Right hindlimb (tissue), 1 donor: ENCODE data around the gene PSME2.

Experiments used
- DNase-seq: peaks from one replicate; pipeline ENCODE4 v3.0.0-alpha.2; 2018

The PSME2 gene

DNA sequence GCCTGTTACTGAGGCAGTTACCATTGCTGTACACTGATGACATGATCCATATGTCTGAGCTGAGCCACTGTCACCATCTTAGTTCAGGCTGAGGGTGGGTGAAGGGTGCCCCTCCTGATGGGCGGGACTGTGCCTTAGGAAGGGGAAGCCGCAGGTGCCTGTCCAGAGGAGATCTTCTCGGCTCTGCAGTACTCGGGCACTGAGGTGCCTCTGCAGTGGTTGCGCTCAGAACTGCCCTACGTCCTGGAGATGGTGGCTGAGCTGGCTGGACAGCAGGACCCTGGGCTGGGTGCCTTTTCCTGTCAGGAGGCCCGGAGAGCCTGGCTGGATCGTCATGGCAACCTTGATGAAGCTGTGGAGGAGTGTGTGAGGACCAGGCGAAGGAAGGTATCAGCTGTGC is 4.6 kb upstream of the PSME2 start:
- DNase-seq: no peak

DNA sequence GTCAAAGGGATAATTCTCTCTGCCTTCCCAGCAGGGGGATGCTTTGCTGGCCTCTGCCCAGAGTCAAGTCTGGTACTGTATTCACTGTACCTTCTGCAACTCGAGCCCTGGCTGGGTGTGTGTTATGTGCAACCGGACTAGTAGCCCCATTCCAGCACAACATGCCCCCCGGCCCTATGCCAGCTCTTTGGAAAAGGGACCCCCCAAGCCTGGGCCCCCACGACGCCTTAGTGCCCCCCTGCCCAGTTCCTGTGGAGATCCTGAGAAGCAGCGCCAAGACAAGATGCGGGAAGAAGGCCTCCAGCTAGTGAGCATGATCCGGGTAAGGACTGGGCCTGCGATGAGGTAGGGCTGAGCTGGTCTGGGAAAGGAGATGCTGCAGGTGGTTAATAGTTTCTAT is 4.2 kb upstream of the PSME2 start:
- DNase-seq: no peak

DNA sequence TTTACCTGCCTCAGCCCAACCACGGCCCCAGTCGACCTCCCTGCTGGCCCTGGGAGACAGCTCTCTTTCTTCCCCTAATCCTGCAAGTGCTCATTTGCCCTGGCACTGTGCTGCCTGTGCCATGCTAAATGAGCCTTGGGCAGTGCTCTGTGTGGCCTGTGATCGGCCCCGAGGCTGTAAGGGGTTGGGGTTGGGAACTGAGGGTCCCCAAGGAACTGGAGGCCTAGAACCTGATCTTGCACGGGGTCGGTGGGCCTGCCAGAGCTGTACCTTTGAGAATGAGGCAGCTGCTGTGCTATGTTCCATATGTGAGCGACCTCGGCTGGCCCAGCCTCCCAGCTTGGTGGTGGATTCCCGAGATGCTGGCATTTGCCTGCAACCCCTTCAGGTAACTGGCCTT is 3.7 kb upstream of the PSME2 start:
- no peak for DNase-seq

DNA sequence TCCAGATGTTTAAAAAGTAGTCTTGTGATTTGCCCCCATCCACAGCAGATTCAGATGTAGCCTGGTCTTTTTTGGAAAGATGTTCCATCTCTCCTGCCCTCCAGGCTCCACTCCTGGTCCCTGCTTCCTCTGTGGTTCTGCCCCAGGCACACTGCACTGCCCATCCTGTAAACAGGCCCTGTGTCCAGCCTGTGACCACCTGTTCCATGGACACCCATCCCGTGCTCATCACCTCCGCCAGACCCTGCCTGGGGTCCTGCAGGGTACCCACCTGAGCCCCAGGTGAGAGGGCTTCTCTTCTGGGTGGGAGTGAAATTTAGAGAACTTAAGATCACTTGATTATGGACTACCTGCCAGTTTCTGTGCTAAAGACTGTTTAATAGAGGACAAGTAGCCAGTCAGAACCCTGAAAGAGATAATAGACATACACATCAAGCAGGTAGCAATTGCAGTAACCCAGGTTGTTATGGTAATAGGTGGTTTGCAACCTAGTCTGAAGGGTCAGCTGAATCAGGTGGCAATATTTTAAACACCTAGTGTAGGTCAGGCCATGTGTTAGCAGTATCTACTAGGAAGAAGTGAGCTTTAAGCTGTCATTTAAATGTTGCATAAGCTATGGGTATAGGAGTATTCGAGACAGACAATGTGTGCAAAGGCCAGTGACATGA is 3.0 kb upstream of the PSME2 start:
- no peak for DNase-seq

DNA sequence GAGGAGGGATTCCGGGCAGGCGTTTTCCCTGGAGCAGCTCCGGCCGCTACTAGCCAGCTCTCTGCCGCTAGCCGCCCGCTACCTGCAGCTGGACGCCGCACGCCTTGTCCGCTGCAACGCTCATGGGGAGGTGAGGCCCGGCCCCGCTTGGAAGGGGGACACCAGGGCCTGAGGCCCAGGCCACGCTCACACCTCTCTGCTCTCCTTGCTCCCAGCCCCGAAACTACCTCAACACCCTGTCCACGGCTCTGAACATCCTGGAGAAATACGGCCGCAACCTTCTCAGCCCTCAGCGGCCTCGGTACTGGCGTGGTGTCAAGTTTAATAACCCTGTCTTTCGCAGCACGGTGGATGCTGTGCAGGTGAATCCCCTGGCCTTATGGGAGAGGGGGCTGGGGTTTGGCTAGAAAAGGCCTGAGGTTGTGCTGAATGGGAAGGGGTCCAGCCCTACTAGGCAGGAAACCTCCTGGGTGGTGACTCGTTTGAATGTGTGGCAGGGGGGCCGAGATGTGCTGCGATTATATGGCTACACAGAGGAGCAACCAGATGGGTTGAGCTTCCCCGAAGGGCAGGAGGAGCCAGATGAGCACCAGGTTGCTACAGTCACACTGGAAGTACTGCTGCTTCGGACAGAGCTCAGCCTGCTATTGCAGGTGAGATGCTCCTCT is 1.5 kb upstream of the PSME2 start:
- DNase-seq: no peak

DNA sequence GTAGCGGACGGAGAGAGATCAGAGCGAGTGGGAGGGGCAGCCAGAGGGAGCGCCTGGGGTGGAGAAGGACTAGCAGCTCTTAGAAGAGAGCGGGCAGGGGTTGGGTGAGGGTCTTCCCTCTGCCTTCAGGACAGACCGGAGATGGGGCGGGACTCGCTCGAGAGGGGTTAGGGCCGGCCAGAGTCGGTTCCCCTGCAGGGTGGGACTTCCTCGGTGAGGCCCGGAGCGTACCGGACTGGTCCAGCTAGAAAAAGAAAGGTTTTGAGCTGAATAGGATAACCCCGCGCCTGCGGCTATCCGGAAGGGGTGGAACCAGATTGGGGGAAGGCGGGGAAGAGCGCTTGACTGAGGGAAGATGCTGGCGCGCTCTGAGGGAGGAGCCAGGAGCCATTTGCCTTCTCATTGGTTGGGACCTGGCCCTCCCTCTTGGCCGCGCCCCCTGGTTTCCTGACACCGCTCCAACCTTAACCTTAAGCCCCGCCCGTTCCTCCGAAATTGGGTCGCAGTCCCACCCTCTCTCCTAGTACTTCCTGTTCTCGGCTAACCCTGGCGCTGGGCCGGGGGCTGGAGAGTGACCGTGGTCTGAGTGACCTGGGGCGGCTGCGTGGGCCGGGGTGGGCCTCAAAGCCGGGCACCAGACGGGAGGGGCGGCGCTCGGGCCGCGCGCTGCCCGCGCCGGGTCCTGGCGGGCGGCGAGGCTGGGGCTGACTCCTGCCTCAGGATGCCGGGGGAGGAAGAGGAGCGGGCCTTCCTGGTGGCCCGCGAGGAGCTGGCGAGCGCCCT is 759 bp upstream of the PSME2 start, which contains the start of gene RNF31:
Gene RNF31, plus strand, starts transcription at position 521 of the 783 bp plus-strand sequence. Its CDS starts 201 bp downstream, at position 722.
- peak; percentile 98 for DNase-seq

DNA sequence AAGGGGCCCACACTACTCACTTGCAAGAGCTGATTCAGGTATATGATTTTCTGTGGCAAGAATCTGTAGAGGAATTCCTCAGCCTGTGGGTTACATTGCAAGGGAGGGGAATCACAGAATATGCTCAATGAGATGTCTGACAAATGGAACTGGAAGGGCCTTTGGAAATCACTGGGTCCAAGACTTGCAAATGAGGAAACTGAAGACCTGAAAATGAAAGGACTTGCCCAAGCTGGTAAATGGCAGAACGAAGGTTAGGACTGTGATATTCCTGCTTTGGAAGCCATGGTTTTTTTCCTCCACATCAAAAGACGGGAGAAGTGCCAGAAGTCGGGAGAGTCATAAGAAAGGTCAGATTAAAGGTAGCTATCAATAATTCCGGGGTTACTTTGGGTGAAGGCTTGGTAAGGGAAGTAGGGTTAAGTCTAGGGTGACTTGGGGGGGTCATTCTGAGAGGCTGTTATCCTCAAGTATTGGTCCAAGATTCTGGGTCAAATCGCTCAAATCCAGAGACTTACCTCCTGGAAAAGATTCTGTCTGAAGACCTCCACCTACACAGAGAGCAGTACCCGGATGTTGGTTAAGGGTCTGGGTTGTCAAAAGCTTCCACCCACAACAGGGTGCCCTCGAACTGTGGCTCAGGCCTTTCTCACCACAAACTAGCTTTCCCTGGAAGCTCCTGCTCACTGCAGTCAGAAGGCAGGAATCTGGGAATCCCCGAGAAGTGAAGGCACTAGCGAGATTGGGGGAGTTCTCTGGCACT is 539 bp downstream of the PSME2 start:
- DNase-seq: no peak

DNA sequence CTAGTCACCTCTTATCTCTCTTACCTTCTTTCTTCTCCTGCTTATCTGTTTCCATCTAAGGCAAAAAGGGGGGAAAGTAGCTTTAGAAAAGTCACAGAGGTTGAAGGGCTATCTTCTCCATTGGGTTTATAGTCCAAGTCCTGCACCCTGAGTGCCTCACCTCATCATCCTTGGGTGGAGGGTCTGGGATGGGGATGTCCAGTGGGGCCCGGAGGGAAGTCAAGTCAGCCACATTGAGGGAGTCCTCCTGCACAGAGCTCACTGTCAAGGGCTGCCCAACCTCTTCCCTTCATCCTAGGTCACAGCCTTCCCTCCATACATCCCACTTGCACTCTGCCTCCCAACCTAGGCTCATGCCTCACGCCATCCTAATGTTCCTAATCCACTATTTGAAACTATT is 1.2 kb downstream of the PSME2 start:
- no peak for DNase-seq

DNA sequence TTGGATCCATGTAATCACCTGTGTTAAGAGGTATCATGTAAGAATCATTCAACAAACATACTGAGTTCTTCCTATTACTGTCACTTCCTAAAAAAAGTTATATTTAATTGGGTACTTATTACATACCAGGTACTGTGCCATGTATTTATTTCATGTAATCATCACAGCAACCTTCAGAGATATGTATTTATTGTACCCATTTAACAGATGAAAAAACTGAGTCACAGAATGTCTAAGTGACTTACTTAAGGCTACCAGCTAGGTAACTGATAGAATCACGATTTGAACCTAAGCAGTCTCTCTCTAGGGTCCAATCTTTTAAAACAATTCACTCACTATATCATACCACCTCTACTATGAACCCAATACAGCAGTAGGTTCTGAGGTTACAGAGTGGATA is 2.0 kb downstream of the PSME2 start:
- no peak for DNase-seq

DNA sequence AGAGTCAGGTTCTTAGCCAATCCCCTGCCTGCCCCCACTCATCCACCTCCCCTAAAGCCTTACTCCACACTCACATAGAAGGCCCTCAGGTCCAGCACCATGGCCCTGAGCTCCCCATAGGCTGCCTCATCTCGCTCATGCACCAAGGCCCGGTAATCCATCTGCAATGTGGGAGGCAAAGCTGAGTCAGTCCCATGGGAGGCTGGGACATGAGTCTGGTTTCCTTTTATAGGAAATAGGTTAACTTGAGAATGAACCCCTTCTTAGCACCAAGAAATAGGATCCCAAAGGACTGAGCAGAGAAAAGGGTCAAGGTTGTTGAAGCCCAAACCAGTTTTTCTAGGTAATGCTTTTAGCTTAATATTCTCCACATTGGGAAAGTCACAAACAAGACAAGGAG is 2.9 kb downstream of the PSME2 start:
- DNase-seq: no peak

DNA sequence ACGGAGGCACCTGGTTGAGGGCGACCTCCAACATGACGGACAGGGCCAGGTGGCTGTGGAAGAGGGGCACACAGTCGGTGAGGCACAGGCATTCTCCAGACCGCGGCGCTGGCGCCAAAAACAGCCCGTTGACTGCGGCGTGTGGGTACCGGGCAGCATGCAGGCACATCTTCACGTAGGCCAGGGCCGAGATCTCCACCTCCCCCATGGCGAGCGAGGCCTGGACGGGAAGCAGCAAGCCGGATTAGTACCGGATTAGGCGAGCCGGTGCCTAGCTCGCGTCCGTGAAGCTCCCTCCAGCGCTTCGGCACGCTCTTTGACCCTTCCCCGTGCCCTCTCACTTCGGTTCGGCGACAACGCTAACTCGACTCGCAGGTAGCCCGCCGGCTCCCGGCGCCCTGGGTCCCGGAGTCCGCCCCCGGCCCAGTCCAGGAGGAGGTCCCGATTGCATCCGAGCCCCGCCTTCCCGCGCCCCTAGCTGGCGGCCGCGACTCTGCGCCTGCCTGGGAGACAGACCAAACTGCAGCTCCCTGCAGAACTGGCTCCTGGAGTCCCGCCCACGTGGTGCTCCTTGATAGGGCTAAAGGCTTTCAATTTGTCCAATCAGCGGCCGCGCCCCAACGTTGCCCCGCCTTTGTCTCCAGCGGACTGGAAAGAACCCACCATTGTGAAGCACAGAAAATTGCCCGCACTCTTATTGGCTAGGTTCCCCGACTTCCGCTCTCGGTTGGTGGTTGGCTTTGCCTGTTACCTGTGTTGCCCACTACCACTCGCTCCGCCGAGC is 5.1 kb downstream of the PSME2 start, which contains the start of gene EMC9:
Gene EMC9, minus strand, starts transcription at position 495 of the 784 bp plus-strand sequence. Its CDS starts 287 bp downstream, at position 208.
- peak; percentile 100 for DNase-seq

DNA sequence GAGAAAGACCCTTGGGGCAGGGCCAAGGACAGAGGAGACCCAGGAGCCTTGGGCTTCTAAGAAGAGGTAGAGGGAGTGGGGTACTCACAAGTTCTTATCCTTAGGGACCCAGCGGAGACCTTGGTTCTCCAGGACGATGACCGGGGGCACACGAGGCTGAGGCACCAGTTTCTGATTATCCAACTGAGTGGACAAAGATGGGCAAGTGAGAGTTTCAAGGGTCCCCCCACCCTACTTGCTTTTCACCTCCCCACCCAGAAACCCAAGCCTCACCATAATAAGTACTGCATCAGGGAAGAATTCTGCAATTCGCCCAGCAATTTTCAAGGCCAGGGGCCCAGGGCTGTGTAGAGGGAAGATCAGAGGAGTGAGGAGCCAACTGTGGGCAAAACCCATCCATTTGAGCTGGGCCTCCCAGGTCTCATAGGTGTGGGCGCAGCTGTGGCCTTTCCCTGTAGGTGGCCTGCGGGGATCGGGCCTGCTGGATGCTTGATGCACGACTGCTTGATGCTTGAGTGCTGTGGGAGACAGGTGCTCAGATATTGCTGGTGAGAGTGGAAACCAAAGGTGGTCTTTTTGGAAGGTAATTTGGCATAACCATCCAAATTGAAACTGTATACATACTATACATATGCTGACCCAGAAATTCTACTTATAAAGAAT is 7.0 kb downstream of the PSME2 start:
- no peak for DNase-seq

DNA sequence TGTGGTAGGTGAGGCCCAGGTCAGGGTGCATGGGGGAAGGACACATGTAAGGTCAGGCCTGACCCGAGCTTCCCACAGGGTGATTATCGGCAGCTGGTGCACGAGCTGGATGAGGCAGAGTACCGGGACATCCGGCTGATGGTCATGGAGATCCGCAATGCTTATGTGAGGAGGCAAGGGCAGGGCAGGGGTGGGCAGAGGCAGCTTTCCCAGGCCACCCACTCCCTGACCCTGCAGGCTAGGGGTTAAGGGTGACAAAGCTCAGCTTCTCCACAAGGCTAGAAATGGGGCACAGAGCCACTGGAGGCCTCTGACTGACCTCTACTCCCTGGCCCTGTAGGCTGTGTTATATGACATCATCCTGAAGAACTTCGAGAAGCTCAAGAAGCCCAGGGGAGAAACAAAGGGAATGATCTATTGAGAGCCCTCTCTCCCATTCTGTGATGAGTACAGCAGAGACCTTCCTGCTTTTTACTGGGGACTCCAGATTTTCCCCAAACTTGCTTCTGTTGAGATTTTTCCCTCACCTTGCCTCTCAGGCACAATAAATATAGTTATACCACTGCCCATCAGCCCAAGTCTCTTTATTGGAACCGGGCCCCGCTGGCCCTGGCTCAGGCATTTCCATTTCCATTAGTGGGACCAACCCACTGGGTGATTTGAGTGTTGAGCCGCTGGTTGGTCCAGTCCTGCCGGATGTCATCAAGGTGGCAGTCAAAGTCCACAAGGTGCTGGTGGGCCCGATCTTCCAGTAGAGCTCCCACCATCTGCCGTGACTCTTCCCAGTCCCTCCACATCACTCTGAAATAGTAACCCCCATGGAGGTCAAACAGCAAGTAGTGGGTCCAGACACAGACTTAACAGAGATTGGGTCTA is 7.8 kb downstream of the PSME2 start:
- DNase-seq: no peak

DNA sequence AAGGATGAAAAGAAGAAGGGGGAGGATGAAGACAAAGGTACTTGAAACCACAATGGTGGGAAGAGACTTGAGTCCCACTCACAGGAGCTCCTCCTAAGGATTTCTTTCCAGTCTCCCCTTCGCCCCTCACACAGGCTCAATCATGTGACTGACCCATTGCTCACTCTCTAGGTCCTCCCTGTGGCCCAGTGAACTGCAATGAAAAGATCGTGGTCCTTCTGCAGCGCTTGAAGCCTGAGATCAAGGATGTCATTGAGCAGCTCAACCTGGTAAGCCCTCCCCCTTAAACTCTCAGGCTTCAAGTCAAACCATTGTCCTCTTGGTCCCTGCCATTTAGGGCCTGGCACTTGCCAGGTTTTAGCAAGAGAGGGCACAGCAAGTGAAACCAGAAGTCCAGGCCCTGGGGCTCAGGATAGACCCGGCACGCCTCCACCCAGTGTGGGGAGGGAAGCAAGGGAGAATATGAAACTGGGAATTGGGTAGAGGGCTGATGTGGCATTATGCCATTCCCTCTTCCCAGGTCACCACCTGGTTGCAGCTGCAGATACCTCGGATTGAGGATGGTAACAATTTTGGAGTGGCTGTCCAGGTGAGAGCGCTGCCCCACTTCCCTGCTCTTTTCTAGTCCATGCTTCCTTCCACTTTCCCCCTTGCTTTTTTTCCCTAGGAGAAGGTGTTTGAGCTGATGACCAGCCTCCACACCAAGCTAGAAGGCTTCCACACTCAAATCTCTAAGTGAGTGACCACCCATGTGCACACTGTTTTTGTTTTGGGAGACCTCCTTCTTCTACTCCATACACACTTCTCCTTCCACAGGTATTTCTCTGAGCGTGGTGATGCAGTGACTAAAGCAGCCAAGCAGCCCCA is 8.6 kb downstream of the PSME2 start:
- no peak for DNase-seq

DNA sequence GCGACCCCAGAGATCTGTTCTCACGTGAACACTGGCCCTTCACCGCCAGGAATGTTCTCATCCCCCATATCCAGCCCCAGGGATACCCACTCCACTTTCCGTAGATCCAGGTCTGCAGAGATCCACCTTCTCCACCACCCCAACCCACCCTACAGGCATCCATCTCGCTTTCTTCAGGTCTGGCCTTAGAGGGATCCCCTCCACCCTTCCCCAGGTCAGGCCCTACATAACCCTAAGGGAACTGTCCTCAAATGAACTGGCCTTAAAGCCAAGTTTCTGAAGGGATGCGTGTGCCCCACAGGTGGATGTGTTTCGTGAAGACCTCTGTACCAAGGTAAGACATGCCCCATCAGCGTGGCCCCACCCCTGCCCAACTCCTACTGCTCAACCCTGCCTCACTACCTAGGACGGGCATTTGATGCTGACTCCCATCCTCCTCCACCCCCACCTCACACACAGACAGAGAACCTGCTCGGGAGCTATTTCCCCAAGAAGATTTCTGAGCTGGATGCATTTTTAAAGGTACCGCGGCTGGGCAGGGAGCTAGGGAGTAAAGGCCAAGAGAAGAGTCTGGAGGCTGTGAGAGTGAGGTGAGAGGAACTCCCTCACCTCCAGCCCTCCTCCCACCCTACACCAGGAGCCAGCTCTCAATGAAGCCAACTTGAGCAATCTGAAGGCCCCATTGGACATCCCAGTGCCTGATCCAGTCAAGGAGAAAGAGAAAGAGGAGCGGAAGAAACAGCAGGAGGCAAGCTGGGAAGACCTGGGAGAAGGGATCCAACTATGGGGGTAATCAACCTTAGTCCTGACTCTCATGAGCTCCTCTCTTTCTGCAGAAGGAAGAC is 9.5 kb downstream of the PSME2 start:
- DNase-seq: no peak

DNA sequence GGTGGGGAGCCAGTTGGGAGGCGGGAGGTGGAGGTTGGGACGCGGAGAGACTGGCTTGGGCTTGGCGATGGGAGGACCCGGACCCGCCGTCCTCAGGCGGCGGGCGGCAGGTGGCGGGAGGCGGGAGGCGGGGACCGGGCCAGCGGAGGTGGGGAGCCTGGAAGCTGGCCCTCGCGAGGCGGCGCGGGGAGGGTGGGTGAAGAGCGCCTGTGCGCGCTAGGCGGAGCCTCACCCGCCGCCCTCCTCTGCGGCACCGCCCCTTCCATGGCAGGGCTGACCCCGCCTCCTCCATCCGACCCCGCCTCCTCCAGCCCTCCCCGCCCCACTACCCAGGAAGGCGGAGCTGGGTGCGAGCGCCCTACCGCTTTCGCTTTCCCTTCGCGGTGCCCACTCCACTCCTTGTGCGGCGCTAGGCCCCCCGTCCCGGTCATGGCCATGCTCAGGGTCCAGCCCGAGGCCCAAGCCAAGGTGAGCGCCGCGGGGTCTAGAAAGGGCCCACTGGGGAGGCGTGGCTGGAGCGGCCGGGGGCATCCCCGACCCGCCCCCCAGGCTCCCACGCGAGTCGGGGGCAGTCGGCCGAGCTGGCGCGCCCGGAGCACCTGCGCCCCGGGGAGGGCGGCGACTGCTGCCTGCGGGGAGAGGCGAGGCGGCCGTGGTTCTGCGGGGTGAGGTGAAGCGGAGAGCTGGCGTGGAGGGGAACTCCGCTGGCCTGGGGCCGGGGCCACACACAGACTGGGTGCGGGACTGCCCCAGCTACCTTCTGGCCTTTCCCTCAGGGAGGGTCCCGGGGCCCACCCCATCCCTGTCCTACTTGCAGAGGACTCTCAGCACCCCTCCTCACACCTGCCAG is 10.4 kb downstream of the PSME2 start, which contains the start of gene PSME1:
Gene PSME1, plus strand, starts transcription at position 361 of the 850 bp plus-strand sequence. Its CDS starts 69 bp downstream, at position 430.
- peak; percentile 95 for DNase-seq

DNA sequence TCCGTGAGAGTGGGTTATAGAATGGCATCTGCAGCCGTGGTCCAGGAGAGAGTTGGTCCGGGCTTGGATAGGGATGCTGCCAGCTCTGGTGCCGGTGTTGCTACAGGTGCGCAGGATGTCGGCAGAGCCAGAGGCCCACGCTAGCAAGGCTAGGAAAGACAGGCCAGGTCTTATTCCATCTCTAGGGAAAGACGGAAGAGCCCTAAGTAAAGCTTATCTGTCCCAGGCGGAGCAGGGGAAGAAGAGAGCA is 10.9 kb downstream of the PSME2 start:
- no peak for DNase-seq

DNA sequence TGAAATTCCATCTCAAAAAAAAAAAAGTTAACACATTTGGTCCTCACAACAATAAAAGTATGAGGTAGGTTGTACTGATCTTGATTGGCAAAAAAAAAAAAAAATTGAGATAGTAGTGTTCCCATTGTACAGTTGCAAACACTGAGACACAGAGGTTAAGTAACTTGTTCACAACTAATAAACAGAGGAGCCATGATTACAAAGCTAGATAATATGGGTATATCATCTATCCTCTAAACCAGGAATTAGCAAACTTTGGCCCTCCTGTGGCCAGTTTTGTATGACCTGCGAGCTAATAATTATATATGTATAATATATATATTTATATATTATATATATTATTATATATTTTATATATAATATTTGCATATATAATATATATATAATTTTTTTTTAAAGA is 12.7 kb downstream of the PSME2 start:
- DNase-seq: no peak
